NCI-H1105 (cell line): ENCODE measurements around the gene SCUBE1.

Experiments used
- DNase-seq: peaks from one replicate; lab custom pipeline; 2025; lab: John Stamatoyannopoulos, UW

Gene SCUBE1

GRCh38 chr22:43173976-43174720 is 169.0 kb downstream of the SCUBE1 start:
- no peak for DNase-seq

GRCh38 chr22:43173566-43173965 is 169.6 kb downstream of the SCUBE1 start:
- DNase-seq = no peak

GRCh38 chr22:43172191-43172590 is 171.0 kb downstream of the SCUBE1 start:
- DNase-seq = no peak

- no peak for DNase-seq
Measured at GRCh38 chr22:43171607-43172006, 171.6 kb downstream of the SCUBE1 start.

- DNase-seq = no peak
Measured at GRCh38 chr22:43171019-43171491, 172.1 kb downstream of the SCUBE1 start.

- no peak for DNase-seq
Measured at GRCh38 chr22:43170131-43170480, 173.1 kb downstream of the SCUBE1 start.

- DNase-seq = no peak
Measured at GRCh38 chr22:43169310-43170130, 173.7 kb downstream of the SCUBE1 start.

GRCh38 chr22:43168471-43169309 is 174.5 kb downstream of the SCUBE1 start:
- DNase-seq = no peak

GRCh38 chr22:43167001-43167589 is 176.1 kb downstream of the SCUBE1 start:
- no peak for DNase-seq

GRCh38 chr22:43166132-43166930 is 176.8 kb downstream of the SCUBE1 start:
- DNase-seq = no peak

GRCh38 chr22:43164636-43165035 is 178.5 kb downstream of the SCUBE1 start:
- no peak for DNase-seq

- no peak for DNase-seq
Measured at GRCh38 chr22:43163241-43163795, 179.9 kb downstream of the SCUBE1 start.

GRCh38 chr22:43162412-43163150 is 180.6 kb downstream of the SCUBE1 start:
- no peak for DNase-seq

GRCh38 chr22:43160497-43161126 is 182.6 kb downstream of the SCUBE1 start:
- DNase-seq = no peak

GRCh38 chr22:43159484-43160178 is 183.5 kb downstream of the SCUBE1 start:
- no peak for DNase-seq

- no peak for DNase-seq
Measured at GRCh38 chr22:43158778-43159483, 184.2 kb downstream of the SCUBE1 start.

GRCh38 chr22:43157874-43158546 is 185.2 kb downstream of the SCUBE1 start:
- no peak for DNase-seq

GRCh38 chr22:43156413-43156812 is 186.8 kb downstream of the SCUBE1 start:
- no peak for DNase-seq
